ENCODE measurements around the gene ATP2A2.

DNA sequence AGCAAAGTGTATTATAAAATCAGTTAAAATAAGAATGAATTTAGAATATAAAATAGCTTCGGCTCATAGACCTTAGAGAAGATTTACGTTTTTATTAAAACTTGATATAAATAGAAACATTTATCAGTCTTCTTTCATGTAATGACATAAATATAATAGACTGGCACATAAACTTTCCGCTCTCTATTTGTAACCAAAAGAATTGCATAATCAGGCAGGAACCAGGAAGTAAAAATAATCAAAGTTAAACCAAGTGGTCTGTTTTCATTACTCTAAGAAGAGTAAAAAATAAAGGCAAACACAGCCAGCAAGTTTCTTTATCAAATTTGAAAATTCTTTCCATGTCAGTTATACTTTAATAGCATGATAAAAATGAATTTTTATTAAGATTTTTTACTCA is 46.3 kb upstream of the ATP2A2 start:
- TF ChIP-seq CTCF (IDR thresholded peaks at IDR 0.05) (no peak), POLR2A (IDR thresholded peaks at IDR 0.05) (no peak)

Measured in right lobe of liver (tissue), 4 donors.